Activated naive CD4-positive, alpha-beta T cell treated with anti-CD3 and anti-CD28 coated beads, Interleukin-2, amount 50 U/mL, for 16 hours (primary cell): ENCODE results near the gene CNNM4.

Experiments
- DNase-seq: peaks from one replicate; pipeline ENCODE4 v3.0.0-alpha.2; 2020

The CNNM4 gene

GRCh38 chr2:96837575-96837974, 76.9 kb downstream of the CNNM4 start:
- DNase-seq = no peak

GRCh38 chr2:96838345-96839292, 77.9 kb downstream of the CNNM4 start:
- DNase-seq = no peak

GRCh38 chr2:96839293-96839874, 78.7 kb downstream of the CNNM4 start:
- DNase-seq = peak; percentile 75

GRCh38 chr2:96839875-96840850, 79.5 kb downstream of the CNNM4 start:
- DNase-seq = no peak

GRCh38 chr2:96841701-96842495, 81.2 kb downstream of the CNNM4 start:
- no peak for DNase-seq

GRCh38 chr2:96842600-96842999, 81.9 kb downstream of the CNNM4 start:
- DNase-seq = no peak

- DNase-seq = no peak
These were observed 83.0 kb downstream of the CNNM4 start, which contains the start of gene ANKRD23 for GRCh38 chr2:96843538-96844268. TSS of gene ANKRD23 (minus strand) at chr2:96844021. CDS start at chr2:96843992, 29 bp downstream.

GRCh38 chr2:96844405-96844808, 83.7 kb downstream of the CNNM4 start:
- no peak for DNase-seq

- DNase-seq = no peak
These were observed 86.1 kb downstream of the CNNM4 start for GRCh38 chr2:96846825-96847224.

GRCh38 chr2:96847586-96847985, 86.9 kb downstream of the CNNM4 start:
- DNase-seq = no peak

GRCh38 chr2:96848264-96848663, 87.6 kb downstream of the CNNM4 start:
- DNase-seq = no peak

GRCh38 chr2:96852667-96853066, 92.0 kb downstream of the CNNM4 start:
- no peak for DNase-seq

- DNase-seq = no peak
These were observed 92.6 kb downstream of the CNNM4 start for GRCh38 chr2:96853321-96853720.

GRCh38 chr2:96856776-96857666, 96.3 kb downstream of the CNNM4 start:
- no peak for DNase-seq

GRCh38 chr2:96857667-96858372, 97.1 kb downstream of the CNNM4 start, which contains the start of gene ANKRD39:
TSS of gene ANKRD39 (minus strand) at chr2:96858016. CDS start at chr2:96857987, 29 bp downstream.
- peak; percentile 98 for DNase-seq

- no peak for DNase-seq
These were observed 98.5 kb downstream of the CNNM4 start for GRCh38 chr2:96859099-96859649.

GRCh38 chr2:96859681-96860064, 99.0 kb downstream of the CNNM4 start:
- no peak for DNase-seq

- peak; percentile 52 for DNase-seq
These were observed 99.6 kb downstream of the CNNM4 start for GRCh38 chr2:96860065-96861029.
